Raji (cell line): ENCODE data around the gene PCSK6.

ENCODE experiments used
- POLR2A ChIP-seq: IDR thresholded peaks from 2 replicates; pipeline ENCODE4 v1.6.1; 2011; ENCODE audit warnings: low read depth, low read length, control low read depth; ENCODE audit not compliant: insufficient read depth

Gene PCSK6

DNA sequence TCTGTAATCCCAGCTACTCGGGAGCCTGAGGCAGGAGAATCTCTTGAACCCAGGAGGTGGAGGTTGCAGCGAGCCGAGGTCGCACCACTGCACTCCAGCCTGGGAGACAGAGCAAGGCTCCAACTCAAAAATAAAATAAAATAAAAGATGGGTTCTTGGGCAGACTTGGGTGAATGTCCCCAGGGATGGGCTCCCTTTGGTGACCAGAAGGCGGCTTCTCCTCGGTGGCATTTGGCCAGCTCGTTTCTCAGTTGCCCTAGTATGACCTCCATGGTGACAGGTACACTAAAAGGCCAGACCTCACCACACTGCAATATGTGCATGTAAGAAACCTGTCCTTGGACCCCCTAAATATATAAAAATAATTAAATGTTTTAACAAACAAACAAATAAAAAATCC lies 118.4 kb downstream of the PCSK6 start:
- no peak for TF ChIP-seq POLR2A

DNA sequence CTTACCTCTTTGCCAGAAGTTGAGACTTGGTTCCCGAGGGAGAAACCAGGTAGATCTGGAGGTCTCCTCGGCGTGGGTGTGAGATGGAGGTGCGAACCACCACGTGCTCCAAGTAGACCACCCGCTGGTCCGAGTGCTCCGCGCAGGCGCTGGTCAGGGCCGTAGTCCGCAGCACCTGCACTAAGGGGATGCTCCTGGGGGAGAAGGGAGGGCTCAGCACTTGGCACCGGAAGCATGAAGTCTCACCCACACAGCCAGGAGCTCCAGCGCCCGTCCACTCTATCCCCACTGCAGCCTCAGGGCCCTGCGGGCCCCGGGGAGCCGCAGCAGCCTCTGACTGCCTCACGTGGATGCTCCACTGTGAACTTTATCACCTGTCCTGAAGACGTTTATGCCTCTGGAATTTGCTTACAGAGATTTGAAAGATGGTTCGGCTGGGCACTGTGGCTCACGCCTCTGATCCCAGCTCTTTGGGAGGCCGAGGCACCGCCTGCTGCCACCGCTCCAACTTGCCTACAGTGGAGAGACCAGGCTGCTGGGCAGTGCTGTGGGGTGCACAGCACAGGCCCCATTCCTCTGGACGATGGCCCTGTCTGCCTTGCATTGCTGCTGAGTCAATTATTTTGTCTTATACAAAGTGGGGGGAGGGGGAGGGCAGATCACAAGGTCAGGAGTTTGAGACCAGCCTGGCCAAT lies 119.0 kb downstream of the PCSK6 start:
- TF ChIP-seq POLR2A, result no peak

DNA sequence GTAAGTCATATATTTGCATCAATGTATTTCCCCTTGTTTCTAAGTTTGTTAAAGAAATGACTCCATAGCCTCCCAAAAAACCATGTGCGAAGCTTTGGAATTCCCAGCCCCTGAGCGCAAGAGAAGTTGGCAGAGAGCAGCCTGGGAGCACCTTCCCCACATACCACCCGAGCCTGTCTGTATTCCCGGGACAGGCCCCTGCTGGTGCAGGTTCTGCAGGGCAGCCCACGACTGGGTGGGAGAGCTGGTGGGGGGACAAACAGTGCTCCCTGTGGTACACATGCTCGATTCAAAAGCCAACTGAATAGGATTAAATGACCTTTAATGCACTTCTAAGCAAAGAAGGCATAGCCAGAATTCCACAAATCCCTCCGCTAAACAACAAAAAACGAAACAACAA lies 119.8 kb downstream of the PCSK6 start:
- no peak for TF ChIP-seq POLR2A

DNA sequence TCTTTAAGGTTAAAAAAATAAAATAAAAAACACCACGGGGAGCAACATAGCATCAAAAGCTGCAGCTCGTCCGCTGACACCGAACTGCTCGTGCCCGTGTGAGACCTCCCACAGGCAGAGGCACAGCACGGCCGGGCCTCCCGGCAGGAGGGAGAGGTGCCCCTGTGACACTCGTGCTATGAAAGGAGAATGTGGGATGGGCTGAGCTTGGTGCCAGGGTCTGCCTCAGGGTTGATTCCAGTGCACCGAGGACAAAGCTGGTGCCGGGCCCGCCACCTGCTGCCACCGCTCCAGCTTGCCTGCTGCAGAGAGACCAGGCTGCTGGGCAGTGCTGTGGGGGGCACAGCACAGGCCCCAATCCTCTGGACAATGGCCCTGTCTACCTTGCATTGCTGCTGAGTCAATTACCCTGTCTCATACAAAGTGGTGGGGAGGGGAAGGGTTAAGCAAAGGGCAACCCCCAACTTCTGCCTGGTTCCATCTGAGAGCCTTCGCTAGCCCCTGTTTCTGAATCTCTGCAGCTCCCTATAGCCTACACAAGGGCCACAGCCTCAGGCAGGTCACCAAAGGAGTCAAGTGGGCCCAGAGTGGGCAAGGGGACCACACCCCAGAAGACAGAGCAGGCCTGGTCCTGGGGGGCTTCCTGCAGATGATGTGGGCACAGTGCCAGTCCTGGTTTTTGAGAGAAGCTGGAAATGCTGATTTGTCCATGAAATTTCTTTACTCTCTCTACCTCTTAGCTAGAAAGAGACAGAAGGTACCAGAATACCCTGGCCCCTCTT lies 120.5 kb downstream of the PCSK6 start:
- no peak for TF ChIP-seq POLR2A

DNA sequence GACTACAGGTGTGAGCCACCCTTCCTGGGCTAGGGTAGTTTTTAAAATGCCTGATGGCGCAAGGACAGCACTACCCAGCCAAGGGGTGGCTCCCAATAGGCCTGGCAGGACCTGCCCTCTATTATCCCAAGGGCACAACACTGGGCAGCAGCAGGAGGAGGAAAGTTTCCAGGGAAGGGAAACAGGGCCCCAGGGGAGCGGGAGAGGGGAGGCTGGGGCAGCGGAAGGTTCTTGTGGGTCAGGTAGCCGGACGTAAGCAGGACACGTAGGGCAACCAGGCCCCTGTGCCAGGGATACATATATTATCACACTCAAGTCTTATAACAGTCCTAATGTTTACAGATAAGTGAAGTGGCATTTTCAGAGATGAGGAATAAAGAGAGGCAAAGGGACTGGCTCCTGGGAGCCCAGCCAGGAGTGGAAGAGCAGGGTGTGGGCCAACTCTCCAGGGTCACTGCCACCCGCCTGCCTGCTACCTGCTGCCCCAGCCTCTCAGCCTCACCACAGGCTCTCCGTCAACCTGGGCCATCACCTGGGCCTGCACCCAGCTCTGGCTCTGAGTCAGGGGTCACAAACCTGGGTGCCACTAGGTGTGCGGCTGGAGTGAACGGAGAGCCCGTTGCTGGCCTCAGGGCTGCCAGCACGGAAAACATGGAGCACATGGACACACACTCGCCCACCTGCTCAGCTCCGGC lies 121.3 kb downstream of the PCSK6 start:
- TF ChIP-seq POLR2A, result no peak

DNA sequence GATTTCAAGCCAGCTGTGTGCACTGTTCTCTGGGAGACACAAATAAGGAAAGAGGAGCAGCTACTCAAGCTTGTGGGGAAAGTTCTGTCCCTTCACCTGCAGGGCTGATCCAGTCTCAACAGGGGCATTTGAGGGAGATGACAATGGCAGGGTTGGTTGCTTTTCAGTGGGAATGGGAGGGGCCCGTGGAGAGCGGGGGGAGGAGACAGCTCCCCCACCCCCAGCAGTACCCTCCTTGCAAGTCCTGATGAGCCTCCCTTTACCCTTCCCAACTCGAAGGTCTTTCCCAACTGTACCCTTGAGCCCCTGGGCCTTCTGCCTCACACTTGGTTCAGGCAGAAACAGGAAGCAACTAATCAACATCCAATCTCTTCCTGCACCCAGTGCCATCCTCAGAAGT lies 122.7 kb downstream of the PCSK6 start:
- no peak for TF ChIP-seq POLR2A

DNA sequence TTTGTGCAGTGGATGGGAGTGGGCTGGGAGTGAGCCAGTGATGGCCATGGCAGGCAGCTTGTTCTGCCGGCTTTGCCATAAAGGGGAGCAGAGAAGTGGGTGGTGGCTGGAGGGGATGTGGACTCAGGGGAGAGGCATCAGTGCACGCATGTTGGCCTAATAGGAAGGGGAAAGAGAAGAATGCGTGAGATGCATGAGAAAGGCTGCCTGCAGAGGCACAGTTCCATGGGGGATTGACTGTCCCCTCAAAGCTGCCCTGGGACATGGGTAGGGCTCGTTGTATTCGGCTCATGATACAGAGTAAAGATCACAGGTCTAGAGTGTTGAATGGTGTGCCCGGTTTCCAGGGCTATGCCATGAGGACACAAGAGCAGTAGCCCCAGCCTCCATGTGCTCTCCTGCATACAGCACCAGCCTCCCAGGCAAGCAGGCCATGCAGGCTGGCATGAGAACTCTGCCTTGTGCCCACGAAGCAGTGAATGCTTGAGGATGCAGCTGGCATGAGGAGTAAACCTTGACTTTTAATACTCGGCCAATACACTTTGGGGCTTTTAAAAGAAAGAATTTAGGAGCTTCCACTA lies 126.4 kb downstream of the PCSK6 start:
- no peak for TF ChIP-seq POLR2A

DNA sequence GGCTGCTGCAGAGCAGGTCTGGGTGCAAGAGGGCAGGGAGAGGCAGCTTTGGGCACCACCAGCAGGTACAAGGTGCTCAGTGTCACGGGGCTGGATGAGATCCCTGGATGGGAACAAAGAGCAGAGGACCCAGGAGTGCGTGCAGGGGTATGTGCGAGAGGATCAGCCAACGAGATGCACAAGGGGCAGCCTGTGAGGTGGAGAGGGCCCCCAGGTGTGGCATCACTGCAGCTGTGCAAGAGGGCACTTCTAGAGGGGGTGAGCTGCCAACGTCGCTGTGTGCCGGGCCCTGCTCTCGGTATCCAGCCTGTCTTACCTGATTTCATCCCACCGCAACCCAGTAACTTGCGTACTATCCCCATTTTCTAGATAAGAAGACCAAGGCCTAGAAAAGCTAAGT lies 127.1 kb downstream of the PCSK6 start:
- no peak for TF ChIP-seq POLR2A

DNA sequence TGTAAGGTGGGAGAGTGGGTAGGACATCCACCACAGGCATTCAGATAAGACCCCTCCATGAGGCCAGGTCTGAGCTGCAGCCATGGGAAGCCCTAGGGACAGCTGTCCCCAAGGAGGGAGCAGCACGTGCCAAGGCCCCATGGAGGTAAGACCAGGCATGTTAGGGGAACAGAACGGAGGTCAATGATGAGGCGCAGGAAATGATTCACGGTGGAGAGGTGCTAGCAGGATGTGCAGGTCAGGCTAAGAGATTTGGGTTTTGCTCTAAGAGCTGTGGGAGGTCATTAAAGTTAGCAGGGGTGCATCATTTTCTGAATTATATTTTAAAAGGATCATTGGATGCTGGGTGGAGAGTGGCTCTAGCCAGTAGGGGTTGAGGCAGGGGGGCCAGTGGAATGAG lies 128.1 kb downstream of the PCSK6 start:
- no peak for TF ChIP-seq POLR2A

DNA sequence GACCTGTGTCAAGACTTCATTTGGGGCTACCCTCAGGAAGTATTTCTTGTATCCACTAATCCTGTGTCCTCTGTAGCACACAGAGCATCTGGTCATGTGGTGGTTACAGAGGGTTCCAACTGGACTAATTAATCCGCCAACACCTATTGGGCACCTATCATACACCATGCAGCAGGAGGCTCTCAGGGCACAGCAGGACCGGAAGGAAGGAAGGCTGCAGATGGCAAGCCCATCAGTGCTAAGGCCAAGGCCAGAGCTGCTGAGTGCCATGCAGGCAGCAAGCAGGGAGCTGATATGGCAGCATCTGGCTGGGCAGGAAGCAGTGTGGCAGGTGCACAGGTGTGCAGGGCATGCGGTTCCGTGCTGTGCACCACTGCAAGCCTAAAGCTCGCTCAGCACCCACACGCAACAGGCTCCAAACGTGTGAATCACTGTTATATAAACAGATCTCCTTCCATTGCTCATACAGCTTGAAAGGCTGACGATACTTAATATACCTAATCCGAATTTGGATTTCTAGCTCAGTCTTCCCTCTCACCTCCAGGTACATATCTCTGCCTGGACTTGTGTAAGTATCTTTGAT lies 130.1 kb downstream of the PCSK6 start:
- no peak for TF ChIP-seq POLR2A

DNA sequence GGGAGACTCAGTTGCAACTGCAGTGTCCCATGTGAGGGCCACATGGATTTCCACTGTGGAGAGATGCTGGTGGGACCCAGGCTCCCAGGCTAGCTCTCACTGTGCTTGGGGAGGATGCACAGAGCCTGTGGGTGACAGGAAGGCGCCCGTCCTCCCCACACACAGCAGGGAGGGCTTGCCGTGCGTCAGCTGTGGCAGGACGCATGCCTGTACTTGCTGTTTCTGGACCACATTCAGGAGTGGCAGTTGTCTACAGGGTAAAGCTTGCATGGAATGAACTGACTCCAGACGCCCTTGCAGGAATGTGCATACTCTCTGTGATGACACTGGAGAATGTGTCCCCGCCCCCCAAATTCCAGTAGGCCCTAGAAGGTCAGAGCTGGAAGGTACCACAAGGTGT lies 130.6 kb downstream of the PCSK6 start:
- no peak for TF ChIP-seq POLR2A

DNA sequence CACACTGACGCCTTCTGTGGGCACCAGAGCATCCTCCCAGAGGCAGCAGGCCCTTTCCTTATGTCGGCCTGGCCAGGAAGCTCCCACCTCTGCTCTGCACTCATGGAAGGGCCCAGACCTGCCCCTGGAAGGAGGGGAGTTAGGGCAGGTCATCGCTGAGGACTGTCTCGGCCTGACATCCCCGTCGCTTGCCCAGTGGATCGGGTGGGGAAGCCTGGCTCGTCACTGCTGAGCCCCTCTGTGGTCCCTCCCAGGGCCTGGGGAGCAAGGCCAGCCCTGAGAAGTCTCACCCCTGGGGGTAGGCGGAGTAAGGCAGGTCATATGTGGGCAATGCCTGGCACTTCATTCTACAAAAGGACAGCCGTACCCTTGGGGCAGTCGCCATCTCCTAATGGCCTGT lies 131.6 kb downstream of the PCSK6 start:
- TF ChIP-seq POLR2A, result no peak

DNA sequence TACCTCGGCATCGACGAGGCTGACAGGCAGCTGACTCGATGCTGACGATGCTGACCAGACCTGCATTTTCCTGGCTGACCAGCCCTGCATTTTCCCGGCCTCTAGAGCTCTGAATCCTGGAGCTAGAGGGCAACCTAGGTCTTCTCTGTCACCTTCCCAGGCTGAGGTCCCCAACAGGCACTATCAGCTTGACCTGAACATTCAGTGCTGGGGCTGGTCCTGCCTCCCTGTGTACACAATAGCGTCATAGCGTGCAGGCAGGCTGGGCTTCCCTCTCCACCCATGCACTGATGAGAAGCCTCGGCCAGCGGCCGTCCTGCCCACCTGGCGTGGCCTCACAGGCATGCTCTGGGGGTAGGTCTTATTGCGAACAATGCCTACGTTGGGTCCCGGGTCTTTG lies 132.2 kb downstream of the PCSK6 start:
- TF ChIP-seq POLR2A, result no peak

DNA sequence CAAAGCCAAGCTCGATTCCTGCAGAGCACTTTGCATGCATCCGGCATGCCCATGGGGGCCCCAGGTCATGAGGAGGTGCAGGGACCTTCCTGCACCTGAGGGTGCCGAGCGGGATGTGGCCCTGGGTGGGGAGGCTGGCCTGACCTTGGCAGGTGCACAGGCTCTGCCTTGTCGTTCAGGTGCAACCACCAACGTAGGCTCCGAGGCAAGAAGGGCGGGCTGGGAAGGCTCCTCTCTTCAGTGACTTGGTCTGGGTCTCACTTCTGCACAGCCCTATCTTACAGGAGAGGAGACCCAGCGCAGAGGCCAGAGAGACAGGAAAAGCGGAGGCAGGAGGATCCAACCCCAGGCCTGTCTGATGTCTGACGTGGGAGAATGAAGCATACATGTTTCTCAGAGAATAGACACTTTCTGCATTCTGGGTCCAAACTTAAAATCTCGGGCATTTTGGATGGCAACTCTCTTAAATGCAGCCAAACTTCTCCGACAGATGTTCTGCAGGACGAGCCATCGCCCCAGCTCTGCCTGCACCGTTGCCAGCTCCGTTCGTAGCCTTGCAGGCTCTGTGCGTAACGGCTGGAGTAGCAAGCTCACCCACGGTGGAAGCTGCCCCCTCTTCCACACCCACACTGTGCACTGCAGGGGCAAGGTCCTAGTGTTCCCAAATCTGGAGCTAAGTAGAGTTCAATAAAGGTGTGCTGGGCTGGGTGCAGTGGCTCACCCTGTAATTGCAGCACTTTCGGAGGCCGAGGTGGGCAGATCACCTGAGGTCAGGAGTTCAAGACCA lies 133.6 kb downstream of the PCSK6 start:
- TF ChIP-seq POLR2A, result no peak

DNA sequence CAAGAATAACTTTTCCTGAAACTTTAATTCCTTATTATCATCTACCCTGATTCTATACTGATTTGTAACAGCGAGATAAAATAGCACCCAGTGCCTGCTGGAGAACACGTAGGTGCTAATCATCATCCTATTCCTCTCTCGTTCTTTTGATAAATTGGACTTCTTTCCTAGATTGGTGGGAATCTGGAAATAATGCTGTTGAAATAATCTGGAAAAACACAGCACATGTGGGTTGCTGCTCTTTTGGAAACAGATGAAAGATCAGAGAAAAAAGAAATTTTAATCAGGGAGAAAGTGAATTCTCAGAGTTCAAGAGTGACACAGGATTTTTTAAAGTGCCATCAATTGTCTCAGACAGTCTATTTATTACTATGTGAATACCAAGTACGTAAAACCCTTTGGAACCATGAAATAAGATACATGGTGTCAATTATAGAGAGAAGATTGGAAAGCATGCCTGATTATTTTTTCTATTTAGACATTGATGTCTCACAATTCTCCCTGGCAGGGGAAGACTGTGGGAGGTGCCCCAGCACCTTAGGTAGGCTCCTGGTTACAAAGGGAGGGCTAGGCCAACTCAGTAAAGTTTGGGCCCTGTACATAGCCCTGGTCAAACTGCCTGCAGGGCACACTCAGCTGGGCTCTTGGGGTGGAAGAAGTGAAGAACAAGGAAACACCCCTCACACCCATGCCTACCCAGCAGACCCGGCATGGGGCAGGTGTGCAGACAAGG lies 134.4 kb downstream of the PCSK6 start:
- TF ChIP-seq POLR2A, result no peak

DNA sequence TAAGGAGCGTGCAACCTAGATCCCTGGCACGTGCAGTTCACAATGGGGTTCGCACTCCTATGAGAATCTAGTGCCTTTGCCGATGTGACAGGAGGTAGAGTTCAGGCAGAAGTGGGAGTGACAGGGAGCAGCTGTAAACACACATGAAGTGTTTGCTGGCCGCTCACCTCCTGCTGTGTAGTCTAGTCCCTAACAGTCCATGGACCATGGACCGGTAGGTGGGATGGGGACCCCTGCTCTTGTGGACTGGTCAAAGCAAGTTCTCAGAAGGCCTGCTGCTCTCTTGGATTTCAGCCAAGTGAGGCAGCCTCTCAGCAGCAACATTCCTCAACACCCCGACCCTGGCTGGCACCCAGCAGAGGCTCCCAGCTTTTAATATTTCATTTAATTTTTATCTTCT lies 136.3 kb downstream of the PCSK6 start:
- TF ChIP-seq POLR2A, result no peak
